K562 (cell line): Measurements from ENCODE around the gene GNAT2. TPM values are rescaled to one million over a fixed set of nuclear protein-coding genes. Genes with fewer than 3 reads are reported as not detected.

ENCODE experiments used
- FOXK1 ChIP-seq: sonication (generic); formaldehyde crosslinking; IDR thresholded peaks from 2 replicates; pipeline ENCODE4 v1.8.0; 2022; ENCODE audit warnings: missing genetic modification reagents, mild to moderate bottlenecking, borderline replicate concordance
- FOXP4 ChIP-seq: sonication (generic); formaldehyde crosslinking; IDR thresholded peaks from 2 replicates; pipeline ENCODE4 v1.8.0; 2022; ENCODE audit warnings: mild to moderate bottlenecking, missing genetic modification reagents, borderline replicate concordance
- ILK ChIP-seq: fragments of 450-650 bp; IDR thresholded peaks from 2 replicates; pipeline ENCODE4 v1.6.1; 2016; ENCODE audit warnings: missing genetic modification characterization, low read depth, mild to moderate bottlenecking, missing compliant biosample characterization, moderate library complexity, borderline replicate concordance
- KLF10 ChIP-seq: fragments of 250-450 bp; sonication (Bioruptor Pico); IDR thresholded peaks from 2 replicates; pipeline ENCODE4 v1.6.1; 2021; ENCODE audit warnings: matching md5 sums
- MAFG ChIP-seq: fragments of 450-650 bp; conservative IDR thresholded peaks from 2 replicates; pipeline ENCODE4 v1.6.1; 2016; ENCODE audit warnings: missing genetic modification characterization, missing compliant biosample characterization
- PTBP1 ChIP-seq: fragments of 200-400 bp; formaldehyde crosslinking; IDR thresholded peaks from 2 replicates; pipeline ENCODE4 v1.6.1; 2017; ENCODE audit warnings: low read depth, low read length
- PYGO2 ChIP-seq: fragments of 450-650 bp; IDR thresholded peaks from 2 replicates; pipeline ENCODE4 v1.6.1; 2016; ENCODE audit warnings: mild to moderate bottlenecking, missing genetic modification characterization, moderate library complexity, missing compliant biosample characterization
- RBBP5 ChIP-seq: fragments of 200-600 bp; sonication (generic); IDR thresholded peaks from 2 replicates; pipeline ENCODE4 v1.6.1; 2012; ENCODE audit warnings: borderline replicate concordance, mild to moderate bottlenecking, low read length, control low read depth, inconsistent platforms; ENCODE audit not compliant: insufficient read depth, poor library complexity, severe bottlenecking
- TARDBP ChIP-seq: fragments of 450-650 bp; IDR thresholded peaks from 2 replicates; pipeline ENCODE4 v1.6.1; 2016
- U2AF2 ChIP-seq: fragments of 200-400 bp; formaldehyde crosslinking; optimal IDR thresholded peaks from 2 replicates; pipeline ENCODE3; 2017; ENCODE audit warnings: low read depth, mild to moderate bottlenecking, low read length
- ZKSCAN1 ChIP-seq: fragments of 150-350 bp; IDR thresholded peaks from 2 replicates; pipeline ENCODE4 v1.6.1; 2016; ENCODE audit warnings: low read depth, low read length
- ZNF277 ChIP-seq: fragments of 250-450 bp; sonication (Bioruptor Pico); IDR thresholded peaks from 2 replicates; pipeline ENCODE4 v1.8.0; 2022; ENCODE audit warnings: inconsistent platforms, mild to moderate bottlenecking, moderate library complexity, borderline replicate concordance
- ZNF316 ChIP-seq: fragments of 450-650 bp; IDR thresholded peaks from 2 replicates; pipeline ENCODE4 v1.6.1; 2016
- ZNF445 ChIP-seq: fragments of 250-450 bp; sonication (Bioruptor Pico); IDR thresholded peaks from 2 replicates; pipeline ENCODE4 v1.4.0; 2020; ENCODE audit warnings: low read depth, mild to moderate bottlenecking, moderate library complexity
- polyA plus RNA-seq, 8 experiments: library from polyadenylated mRNA; depleted of rRNA in 4 of 8; stranded (reverse) in 5 of 8; unstranded in 3 of 8; fragments of >200 nt; fragmentation: Nextera tagmentation in 2 of 8; fragmentation: Illumina TruSeq in 1 of 8; extraction: Ambion mirVana in 2 of 8; extraction: Trizol in 1 of 8; gene quantifications; 2 replicates each; pipeline versions ENCODE4 v1.2.1 to v1.2.3, GENCODE V29; 2011 to 2014; ENCODE audit warnings: inconsistent platforms in 1 of 8, missing spikeins in 1 of 8
- total RNA-seq, 7 experiments: library from RNA; depleted of rRNA in 6 of 7; stranded (reverse); fragments of >200 nt in 6 of 7; fragmentation: Illumina TruSeq in 2 of 7; extraction: Trizol in 2 of 7; gene quantifications; 2 replicates each; pipeline versions ENCODE4 v1.2.1 to v1.2.3, GENCODE V29; 2011 to 2021; ENCODE audit warnings: low replicate concordance in 1 of 7
- TF ChIP-seq, protein P1 (sequence below): fragments of 250-450 bp; sonication (Bioruptor Pico); IDR thresholded peaks from 2 replicates; pipeline ENCODE4 v1.9.0; 2021; ENCODE audit warnings: mild to moderate bottlenecking, inconsistent platforms
- TF ChIP-seq, protein P2 (sequence below): sonication (generic); formaldehyde crosslinking; IDR thresholded peaks from 2 replicates; pipeline ENCODE4 v1.8.1; 2023; ENCODE audit warnings: mild to moderate bottlenecking, missing genetic modification reagents, moderate library complexity
- TF ChIP-seq, protein P3 (sequence below): fragments of 250-450 bp; sonication (Bioruptor Pico); IDR thresholded peaks from 2 replicates; pipeline ENCODE4 v1.5.0; 2021
- TF ChIP-seq, protein P4 (sequence below): sonication (generic); formaldehyde crosslinking; IDR thresholded peaks from 2 replicates; pipeline ENCODE4 v1.8.1; 2023; ENCODE audit warnings: mild to moderate bottlenecking, missing genetic modification reagents

Gene GNAT2
- total and polyA plus RNA-seq, 9 of the 15 experiments (the other 6 are each of a cell fraction or from before 2014, with no cell fraction given): 0.06 to 0.52 (median 0.24) TPM; not detected in 1

- TF ChIP-seq FOXP4 (CRISPR knock-in tag) (no peak), TARDBP (peak; percentile 16; the same call in 1 of the 2 replicates), MAFG (tag) (no peak), ZNF445 (CRISPR knock-in tag) (no peak), ZKSCAN1 (no peak), U2AF2 (no peak), KLF10 (no peak), ILK (tag) (no peak), PYGO2 (tag) (no peak), RBBP5 (peak; percentile 93), PTBP1 (no peak), FOXK1 (CRISPR knock-in tag) (no peak), ZNF316 (no peak), ZNF277 (CRISPR knock-in tag) (no peak)
- TF ChIP-seq, protein P1, sequence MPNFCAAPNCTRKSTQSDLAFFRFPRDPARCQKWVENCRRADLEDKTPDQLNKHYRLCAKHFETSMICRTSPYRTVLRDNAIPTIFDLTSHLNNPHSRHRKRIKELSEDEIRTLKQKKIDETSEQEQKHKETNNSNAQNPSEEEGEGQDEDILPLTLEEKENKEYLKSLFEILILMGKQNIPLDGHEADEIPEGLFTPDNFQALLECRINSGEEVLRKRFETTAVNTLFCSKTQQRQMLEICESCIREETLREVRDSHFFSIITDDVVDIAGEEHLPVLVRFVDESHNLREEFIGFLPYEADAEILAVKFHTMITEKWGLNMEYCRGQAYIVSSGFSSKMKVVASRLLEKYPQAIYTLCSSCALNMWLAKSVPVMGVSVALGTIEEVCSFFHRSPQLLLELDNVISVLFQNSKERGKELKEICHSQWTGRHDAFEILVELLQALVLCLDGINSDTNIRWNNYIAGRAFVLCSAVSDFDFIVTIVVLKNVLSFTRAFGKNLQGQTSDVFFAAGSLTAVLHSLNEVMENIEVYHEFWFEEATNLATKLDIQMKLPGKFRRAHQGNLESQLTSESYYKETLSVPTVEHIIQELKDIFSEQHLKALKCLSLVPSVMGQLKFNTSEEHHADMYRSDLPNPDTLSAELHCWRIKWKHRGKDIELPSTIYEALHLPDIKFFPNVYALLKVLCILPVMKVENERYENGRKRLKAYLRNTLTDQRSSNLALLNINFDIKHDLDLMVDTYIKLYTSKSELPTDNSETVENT (CRISPR knock-in tag): no peak
- TF ChIP-seq, protein P2, sequence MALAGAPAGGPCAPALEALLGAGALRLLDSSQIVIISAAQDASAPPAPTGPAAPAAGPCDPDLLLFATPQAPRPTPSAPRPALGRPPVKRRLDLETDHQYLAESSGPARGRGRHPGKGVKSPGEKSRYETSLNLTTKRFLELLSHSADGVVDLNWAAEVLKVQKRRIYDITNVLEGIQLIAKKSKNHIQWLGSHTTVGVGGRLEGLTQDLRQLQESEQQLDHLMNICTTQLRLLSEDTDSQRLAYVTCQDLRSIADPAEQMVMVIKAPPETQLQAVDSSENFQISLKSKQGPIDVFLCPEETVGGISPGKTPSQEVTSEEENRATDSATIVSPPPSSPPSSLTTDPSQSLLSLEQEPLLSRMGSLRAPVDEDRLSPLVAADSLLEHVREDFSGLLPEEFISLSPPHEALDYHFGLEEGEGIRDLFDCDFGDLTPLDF (CRISPR knock-in tag): no peak; the same call in 1 of the 2 replicates
- TF ChIP-seq, protein P3, sequence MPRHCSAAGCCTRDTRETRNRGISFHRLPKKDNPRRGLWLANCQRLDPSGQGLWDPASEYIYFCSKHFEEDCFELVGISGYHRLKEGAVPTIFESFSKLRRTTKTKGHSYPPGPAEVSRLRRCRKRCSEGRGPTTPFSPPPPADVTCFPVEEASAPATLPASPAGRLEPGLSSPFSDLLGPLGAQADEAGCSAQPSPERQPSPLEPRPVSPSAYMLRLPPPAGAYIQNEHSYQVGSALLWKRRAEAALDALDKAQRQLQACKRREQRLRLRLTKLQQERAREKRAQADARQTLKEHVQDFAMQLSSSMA: no peak
- TF ChIP-seq, protein P4, sequence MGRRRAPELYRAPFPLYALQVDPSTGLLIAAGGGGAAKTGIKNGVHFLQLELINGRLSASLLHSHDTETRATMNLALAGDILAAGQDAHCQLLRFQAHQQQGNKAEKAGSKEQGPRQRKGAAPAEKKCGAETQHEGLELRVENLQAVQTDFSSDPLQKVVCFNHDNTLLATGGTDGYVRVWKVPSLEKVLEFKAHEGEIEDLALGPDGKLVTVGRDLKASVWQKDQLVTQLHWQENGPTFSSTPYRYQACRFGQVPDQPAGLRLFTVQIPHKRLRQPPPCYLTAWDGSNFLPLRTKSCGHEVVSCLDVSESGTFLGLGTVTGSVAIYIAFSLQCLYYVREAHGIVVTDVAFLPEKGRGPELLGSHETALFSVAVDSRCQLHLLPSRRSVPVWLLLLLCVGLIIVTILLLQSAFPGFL (CRISPR knock-in tag): no peak
Measured at GRCh38 chr1:109655615-109656519, 36.5 kb upstream of the GNAT2 start, which contains the start of gene GSTM4 (continued).
